PC-3 (cell line): ENCODE results near the gene CRTAC1. TPM values are rescaled to one million over a fixed set of nuclear protein-coding genes. Genes with fewer than 3 reads are reported as not detected.
A peak's percentile ranks its signal among the peaks of the same experiment; 100 is the strongest.

Source experiments
- ATAC-seq: fragments of 200-7000 bp; cut with Tn5 transposase; 2 replicates; pipeline ENCODE4 v1.9.1; 2020; ENCODE audit warnings: mild to moderate bottlenecking, moderate library complexity
- BruUV-seq: library from RNA; stranded (reverse); fragments of 400-500 nt; replicated peaks from 2 replicates; lab custom pipeline; 2021; lab: Mats Ljungman, UMichigan
- CTCF ChIA-PET: fragments of 300-600 bp; sonication (Branson Sonifier 250); formaldehyde crosslinking; loops from one replicate; lab custom pipeline; 2022; ENCODE audit warnings: antibody characterized with exemption; lab: Charles Lee
- POLR2A ChIA-PET: fragments of 300-600 bp; sonication (Branson Sonifier 250); formaldehyde crosslinking; loops from one replicate; lab custom pipeline; 2022; ENCODE audit warnings: antibody characterized with exemption; ENCODE audit not compliant: unreplicated experiment; lab: Charles Lee
- DNase-seq: peaks from one replicate; pipeline ENCODE4 v3.0.0-alpha.2; 2015
- H2AFZ ChIP-seq: fragments of 300-600 bp; sonication (generic); 2 replicates; pipeline ENCODE4 v1.6.0; 2016; ENCODE audit warnings: antibody characterized with exemption, low read length
- H3F3A ChIP-seq: fragments of 300-600 bp; sonication (generic); one replicate; pipeline ENCODE4 v1.6.0; 2017; ENCODE audit warnings: antibody characterized with exemption, low read length, control low read depth, mild to moderate bottlenecking; ENCODE audit not compliant: unreplicated experiment
- H3K27ac ChIP-seq: fragments of 300-600 bp; sonication (generic); 2 replicates; pipeline ENCODE4 v1.5.1; 2016; ENCODE audit warnings: mild to moderate bottlenecking, low read length
- H3K27me3 ChIP-seq: fragments of 300-600 bp; sonication (generic); 2 replicates; pipeline ENCODE4 v1.6.1; 2016; ENCODE audit warnings: low read length, mixed read lengths
- H3K36me3 ChIP-seq: fragments of 300-600 bp; sonication (generic); 2 replicates; pipeline ENCODE4 v1.6.1; 2016; ENCODE audit warnings: low read depth, mixed run types, low read length, mixed read lengths
- H3K4me1 ChIP-seq: fragments of 300-600 bp; sonication (generic); 2 replicates; pipeline ENCODE4 v1.5.1; 2016; ENCODE audit warnings: low read length; ENCODE audit not compliant: insufficient read depth
- H3K4me2 ChIP-seq: fragments of 300-600 bp; sonication (generic); 2 replicates; pipeline ENCODE4 v1.6.0; 2016; ENCODE audit warnings: low read length
- H3K4me3 ChIP-seq: fragments of 300-600 bp; sonication (generic); 2 replicates; pipeline ENCODE4 v1.5.1; 2016; ENCODE audit warnings: mild to moderate bottlenecking, low read length, mixed read lengths
- H3K79me2 ChIP-seq: fragments of 300-600 bp; sonication (generic); 2 replicates; pipeline ENCODE4 v1.6.1; 2017; ENCODE audit warnings: low read length, mixed read lengths
- H3K9ac ChIP-seq: fragments of 300-600 bp; sonication (generic); 2 replicates; pipeline ENCODE4 v1.6.0; 2016; ENCODE audit warnings: mild to moderate bottlenecking, low read length
- H3K9me2 ChIP-seq: fragments of 300-600 bp; sonication (generic); replicated peaks from 2 replicates; pipeline ENCODE4 v1.6.1; 2016; ENCODE audit warnings: mixed run types, low read length, mixed read lengths
- H3K9me3 ChIP-seq: fragments of 300-600 bp; sonication (generic); 2 replicates; pipeline ENCODE4 v1.6.1; 2016; ENCODE audit warnings: low read length, mixed read lengths
- H4K20me1 ChIP-seq: fragments of 300-600 bp; sonication (generic); 2 replicates; pipeline ENCODE4 v1.6.1; 2016; ENCODE audit warnings: low read length, mixed read lengths
- CTCF ChIP-seq: fragments of 300-600 bp; sonication (generic); conservative IDR thresholded peaks from 2 replicates; pipeline ENCODE4 v1.5.1; 2017; ENCODE audit warnings: antibody characterized with exemption, low read depth, mild to moderate bottlenecking, low read length
- EZH2 ChIP-seq: fragments of 300-600 bp; sonication (generic); IDR thresholded peaks from one replicate; pipeline ENCODE4 v1.6.1; 2017; ENCODE audit warnings: antibody characterized with exemption, mild to moderate bottlenecking, low read length; ENCODE audit not compliant: unreplicated experiment
- EZH2phosphoT487 ChIP-seq: fragments of 300-600 bp; sonication (generic); IDR thresholded peaks from 2 replicates; pipeline ENCODE4 v1.6.1; 2018; ENCODE audit warnings: mild to moderate bottlenecking, antibody characterized with exemption, low read length, borderline replicate concordance
- intact Hi-C: fragments of 100-400 bp; cut with micrococcal nuclease; formaldehyde crosslinking; loops from 2 replicates; pipeline ENCODE4 v1.9.0; 2023
- total RNA-seq: library from RNA; depleted of rRNA; stranded (reverse); fragments of >200 nt; gene quantifications from 2 replicates; pipeline ENCODE4 v1.2.3, GENCODE V29; 2014

Gene CRTAC1
- total RNA-seq, 1 experiment from 2014 or later = not detected

GRCh38 chr10:97944772-97945171 is 85.6 kb downstream of the CRTAC1 start:
- ChIA-PET CTCF (no interaction called here), POLR2A (no interaction called here)
- H3K4me2 ChIP-seq = no peak overlapping the region
- no peak for TF ChIP-seq CTCF
- no peak for TF ChIP-seq EZH2phosphoT487
- TF ChIP-seq EZH2 = no peak
- H3K36me3 ChIP-seq = no peaks in the 10 kb centered on the region
- H3K9ac ChIP-seq = no peak overlapping the region
- no peaks in the 10 kb centered on the region for H3K79me2 ChIP-seq
- no TSS peak for BruUV-seq
- no peak overlapping the region for H2AFZ ChIP-seq
- H3K9me2 ChIP-seq = no peaks in the 10 kb centered on the region
- H4K20me1 ChIP-seq = no peaks in the 10 kb centered on the region
- H3K4me1 ChIP-seq = no peaks in the 10 kb centered on the region
- intact Hi-C loops = no loop called here
- DNase-seq = no peak
- no peak overlapping the region for H3K4me3 ChIP-seq
- no peak for ATAC-seq
- no peak overlapping the region for H3K27ac ChIP-seq
- no peaks in the 10 kb centered on the region for H3K9me3 ChIP-seq
- H3F3A ChIP-seq = no peaks in the 10 kb centered on the region
- H3K27me3 ChIP-seq = 0 out of 2 replicates have a peak, but pooled peaks cover 5% of the 10 kb centered on the region

GRCh38 chr10:97943294-97943693 is 87.1 kb downstream of the CRTAC1 start:
- Histone ChIP-seq H3K4me3 (no peak overlapping the region), H3K9ac (no peak overlapping the region), H3K9me3 (no peaks in the 10 kb centered on the region), H3K4me2 (no peak overlapping the region), H2AFZ (no peak overlapping the region), H3K9me2 (no peaks in the 10 kb centered on the region), H4K20me1 (no peaks in the 10 kb centered on the region), H3K27me3 (0 out of 2 replicates have a peak, but pooled peaks cover 5% of the 10 kb centered on the region), H3K4me1 (no peaks in the 10 kb centered on the region), H3F3A (no peaks in the 10 kb centered on the region), H3K36me3 (no peaks in the 10 kb centered on the region), H3K27ac (no peak overlapping the region), H3K79me2 (no peaks in the 10 kb centered on the region)
- TF ChIP-seq CTCF (peak; percentile 38; the same call in 1 of the 2 replicates), EZH2 (no peak)
- ChIA-PET POLR2A (no interaction called here), CTCF (no interaction called here)
- no peak for DNase-seq
- no TSS peak for BruUV-seq
- intact Hi-C loops = no loop called here
- ATAC-seq = no peak

- Histone ChIP-seq H3K4me3 (no peak overlapping the region), H3K9me3 (no peaks in the 10 kb centered on the region), H3K4me2 (no peak overlapping the region), H3K9ac (no peak overlapping the region), H3K36me3 (no peaks in the 10 kb centered on the region), H3K4me1 (no peaks in the 10 kb centered on the region), H2AFZ (no peak overlapping the region), H3F3A (no peaks in the 10 kb centered on the region), H4K20me1 (no peaks in the 10 kb centered on the region), H3K27me3 (peaks cover 5% of the 10 kb centered on the region; the same call in 1 of the 2 replicates), H3K9me2 (no peaks in the 10 kb centered on the region), H3K79me2 (no peaks in the 10 kb centered on the region), H3K27ac (no peak overlapping the region)
- CTCF ChIA-PET = no interaction called here
- intact Hi-C loops = no loop called here
- ATAC-seq (no peak), DNase-seq (no peak)
- POLR2A ChIA-PET = no interaction called here
- BruUV-seq = no TSS peak
- TF ChIP-seq EZH2phosphoT487 (no peak), CTCF (no peak), EZH2 (no peak)
Measured at GRCh38 chr10:97940534-97940933, 89.9 kb downstream of the CRTAC1 start.
